PFSK-1 (cell line): ENCODE results near the gene NFE2L2.

Experiments used
- POLR2AphosphoS5 ChIP-seq: IDR thresholded peaks from 2 replicates; pipeline ENCODE4 v1.6.1; 2012; ENCODE audit warnings: low read depth, mild to moderate bottlenecking, control low read depth, low read length, moderate library complexity
- SIN3A ChIP-seq: IDR thresholded peaks from 2 replicates; pipeline ENCODE4 v1.6.1; 2012; ENCODE audit warnings: mild to moderate bottlenecking, low read length, moderate library complexity, borderline replicate concordance; ENCODE audit not compliant: insufficient read depth
- TAF1 ChIP-seq: IDR thresholded peaks from 2 replicates; pipeline ENCODE4 v1.6.1; 2012; ENCODE audit warnings: low read length, control low read depth, borderline replicate concordance; ENCODE audit not compliant: insufficient read depth
- TF ChIP-seq, protein P1 (sequence below), 2 experiments: IDR thresholded peaks; 2 replicates each; pipeline versions ENCODE4 v1.6.1 to v1.8.0; 2011 to 2012; ENCODE audit warnings: low read depth in 2 of 2, low read length in 2 of 2, control low read depth in 1 of 2, inconsistent platforms in 1 of 2, mild to moderate bottlenecking in 1 of 2, moderate library complexity in 1 of 2; ENCODE audit not compliant: insufficient read depth in 1 of 2

DNA sequence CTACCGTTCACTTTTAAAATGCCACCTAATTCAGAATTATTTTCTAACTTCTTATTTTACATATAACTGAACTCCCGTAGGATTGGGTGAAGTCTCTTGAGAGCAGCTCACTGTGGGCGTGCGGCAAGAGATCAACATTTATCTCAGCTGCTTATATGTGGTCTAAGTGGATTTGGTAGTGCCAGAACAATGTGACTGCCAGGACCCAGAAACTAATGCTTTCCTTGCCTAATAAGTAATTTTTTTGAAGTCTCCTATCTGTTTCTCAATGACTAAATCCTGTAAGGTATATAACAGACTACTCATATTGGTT lies 11.2 kb upstream of the NFE2L2 start:
- TF ChIP-seq, protein P1, sequence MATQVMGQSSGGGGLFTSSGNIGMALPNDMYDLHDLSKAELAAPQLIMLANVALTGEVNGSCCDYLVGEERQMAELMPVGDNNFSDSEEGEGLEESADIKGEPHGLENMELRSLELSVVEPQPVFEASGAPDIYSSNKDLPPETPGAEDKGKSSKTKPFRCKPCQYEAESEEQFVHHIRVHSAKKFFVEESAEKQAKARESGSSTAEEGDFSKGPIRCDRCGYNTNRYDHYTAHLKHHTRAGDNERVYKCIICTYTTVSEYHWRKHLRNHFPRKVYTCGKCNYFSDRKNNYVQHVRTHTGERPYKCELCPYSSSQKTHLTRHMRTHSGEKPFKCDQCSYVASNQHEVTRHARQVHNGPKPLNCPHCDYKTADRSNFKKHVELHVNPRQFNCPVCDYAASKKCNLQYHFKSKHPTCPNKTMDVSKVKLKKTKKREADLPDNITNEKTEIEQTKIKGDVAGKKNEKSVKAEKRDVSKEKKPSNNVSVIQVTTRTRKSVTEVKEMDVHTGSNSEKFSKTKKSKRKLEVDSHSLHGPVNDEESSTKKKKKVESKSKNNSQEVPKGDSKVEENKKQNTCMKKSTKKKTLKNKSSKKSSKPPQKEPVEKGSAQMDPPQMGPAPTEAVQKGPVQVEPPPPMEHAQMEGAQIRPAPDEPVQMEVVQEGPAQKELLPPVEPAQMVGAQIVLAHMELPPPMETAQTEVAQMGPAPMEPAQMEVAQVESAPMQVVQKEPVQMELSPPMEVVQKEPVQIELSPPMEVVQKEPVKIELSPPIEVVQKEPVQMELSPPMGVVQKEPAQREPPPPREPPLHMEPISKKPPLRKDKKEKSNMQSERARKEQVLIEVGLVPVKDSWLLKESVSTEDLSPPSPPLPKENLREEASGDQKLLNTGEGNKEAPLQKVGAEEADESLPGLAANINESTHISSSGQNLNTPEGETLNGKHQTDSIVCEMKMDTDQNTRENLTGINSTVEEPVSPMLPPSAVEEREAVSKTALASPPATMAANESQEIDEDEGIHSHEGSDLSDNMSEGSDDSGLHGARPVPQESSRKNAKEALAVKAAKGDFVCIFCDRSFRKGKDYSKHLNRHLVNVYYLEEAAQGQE (IDR thresholded peaks at IDR 0.05; ENCODE audit: insufficient read depth in 1 of 2, low read depth in 2 of 2, low read length in 2 of 2) = no peak
- no peak for TF ChIP-seq TAF1
- TF ChIP-seq SIN3A = no peak
- TF ChIP-seq POLR2AphosphoS5 = no peak
